IMR-90 (cell line): Measurements from ENCODE around the gene SSTR4.

Experiments
- BHLHE40 ChIP-seq: fragments of 150-350 bp; IDR thresholded peaks from 2 replicates; pipeline ENCODE4 v1.6.1; 2016; ENCODE audit warnings: mild to moderate bottlenecking, low read depth, low read length
- CEBPB ChIP-seq: IDR thresholded peaks from 2 replicates; pipeline ENCODE4 v1.6.1; 2012; ENCODE audit warnings: low read depth, low read length, improper control_type of control experiment
- CHD1 ChIP-seq: IDR thresholded peaks from 2 replicates; pipeline ENCODE4 v1.6.1; 2012; ENCODE audit warnings: low read depth, low read length, improper control_type of control experiment
- FOS ChIP-seq: fragments of 150-350 bp; IDR thresholded peaks from 2 replicates; pipeline ENCODE4 v1.6.1; 2016; ENCODE audit warnings: low read depth, low read length
- MAFK ChIP-seq: IDR thresholded peaks from 2 replicates; pipeline ENCODE4 v1.6.1; 2012; ENCODE audit warnings: low read depth, low read length, improper control_type of control experiment
- MAZ ChIP-seq: IDR thresholded peaks from 2 replicates; pipeline ENCODE4 v1.6.1; 2012; ENCODE audit warnings: low read depth, mild to moderate bottlenecking, low read length, improper control_type of control experiment, moderate library complexity, borderline replicate concordance
- NFE2L2 ChIP-seq: fragments of 150-350 bp; IDR thresholded peaks from 2 replicates; pipeline ENCODE4 v1.6.1; 2016; ENCODE audit warnings: low read depth, mild to moderate bottlenecking, low read length
- POLR2A ChIP-seq: IDR thresholded peaks from 2 replicates; pipeline ENCODE4 v1.6.1; 2012; ENCODE audit warnings: mild to moderate bottlenecking, low read depth, low read length
- RAD21 ChIP-seq: IDR thresholded peaks from 2 replicates; pipeline ENCODE4 v1.6.1; 2012; ENCODE audit warnings: low read length, improper control_type of control experiment
- RFX5 ChIP-seq: IDR thresholded peaks from 2 replicates; pipeline ENCODE4 v1.8.0; 2012; ENCODE audit warnings: low read depth, mild to moderate bottlenecking, low read length, moderate library complexity
- SMC3 ChIP-seq: fragments of 150-350 bp; IDR thresholded peaks from 2 replicates; pipeline ENCODE4 v1.6.1; 2016; ENCODE audit warnings: low read depth, mild to moderate bottlenecking, antibody characterized with exemption, low read length, moderate library complexity
- USF2 ChIP-seq: fragments of 150-350 bp; IDR thresholded peaks from 2 replicates; pipeline ENCODE4 v1.6.1; 2017; ENCODE audit warnings: mild to moderate bottlenecking, antibody characterized with exemption, low read length, low read depth
- TF ChIP-seq, protein P1 (sequence below): conservative IDR thresholded peaks from 2 replicates; pipeline ENCODE4 v1.5.1; 2012; ENCODE audit warnings: mild to moderate bottlenecking, low read depth, low read length, improper control_type of control experiment

DNA sequence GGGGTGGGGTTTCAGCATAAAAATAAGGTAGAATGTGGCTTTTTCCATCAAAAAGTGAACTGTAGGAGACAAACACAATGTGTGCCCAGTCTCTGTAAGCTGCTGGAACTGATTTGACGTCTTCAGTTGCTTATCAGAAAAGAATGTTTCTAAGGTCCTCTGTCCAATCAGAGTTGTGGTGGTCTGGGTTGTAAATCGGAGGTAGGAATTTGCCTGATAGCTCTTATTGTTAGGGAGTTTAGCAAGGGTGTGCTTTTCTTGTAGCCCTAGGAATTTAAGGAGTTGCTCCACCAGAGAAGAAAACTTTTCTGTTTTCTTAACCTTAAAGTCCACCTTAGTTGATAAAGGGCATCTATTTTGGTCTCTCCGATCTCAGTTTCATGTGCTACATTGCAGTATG, 10.4 kb upstream of the SSTR4 start:
- TF ChIP-seq, protein P1, sequence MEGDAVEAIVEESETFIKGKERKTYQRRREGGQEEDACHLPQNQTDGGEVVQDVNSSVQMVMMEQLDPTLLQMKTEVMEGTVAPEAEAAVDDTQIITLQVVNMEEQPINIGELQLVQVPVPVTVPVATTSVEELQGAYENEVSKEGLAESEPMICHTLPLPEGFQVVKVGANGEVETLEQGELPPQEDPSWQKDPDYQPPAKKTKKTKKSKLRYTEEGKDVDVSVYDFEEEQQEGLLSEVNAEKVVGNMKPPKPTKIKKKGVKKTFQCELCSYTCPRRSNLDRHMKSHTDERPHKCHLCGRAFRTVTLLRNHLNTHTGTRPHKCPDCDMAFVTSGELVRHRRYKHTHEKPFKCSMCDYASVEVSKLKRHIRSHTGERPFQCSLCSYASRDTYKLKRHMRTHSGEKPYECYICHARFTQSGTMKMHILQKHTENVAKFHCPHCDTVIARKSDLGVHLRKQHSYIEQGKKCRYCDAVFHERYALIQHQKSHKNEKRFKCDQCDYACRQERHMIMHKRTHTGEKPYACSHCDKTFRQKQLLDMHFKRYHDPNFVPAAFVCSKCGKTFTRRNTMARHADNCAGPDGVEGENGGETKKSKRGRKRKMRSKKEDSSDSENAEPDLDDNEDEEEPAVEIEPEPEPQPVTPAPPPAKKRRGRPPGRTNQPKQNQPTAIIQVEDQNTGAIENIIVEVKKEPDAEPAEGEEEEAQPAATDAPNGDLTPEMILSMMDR: no peak
- TF ChIP-seq USF2 (no peak), CHD1 (no peak), MAFK (no peak), POLR2A (no peak), BHLHE40 (no peak), SMC3 (no peak), CEBPB (no peak), MAZ (no peak), RFX5 (no peak), RAD21 (no peak), FOS (no peak), NFE2L2 (no peak)
